ENCODE measurements around the gene PCID2.

The PCID2 gene

GRCh38 chr13:113150550-113151365 is 57.7 kb downstream of the PCID2 start:
- no peak for DNase-seq

GRCh38 chr13:113149711-113150549 is 58.5 kb downstream of the PCID2 start:
- DNase-seq, result no peak

DNA sequence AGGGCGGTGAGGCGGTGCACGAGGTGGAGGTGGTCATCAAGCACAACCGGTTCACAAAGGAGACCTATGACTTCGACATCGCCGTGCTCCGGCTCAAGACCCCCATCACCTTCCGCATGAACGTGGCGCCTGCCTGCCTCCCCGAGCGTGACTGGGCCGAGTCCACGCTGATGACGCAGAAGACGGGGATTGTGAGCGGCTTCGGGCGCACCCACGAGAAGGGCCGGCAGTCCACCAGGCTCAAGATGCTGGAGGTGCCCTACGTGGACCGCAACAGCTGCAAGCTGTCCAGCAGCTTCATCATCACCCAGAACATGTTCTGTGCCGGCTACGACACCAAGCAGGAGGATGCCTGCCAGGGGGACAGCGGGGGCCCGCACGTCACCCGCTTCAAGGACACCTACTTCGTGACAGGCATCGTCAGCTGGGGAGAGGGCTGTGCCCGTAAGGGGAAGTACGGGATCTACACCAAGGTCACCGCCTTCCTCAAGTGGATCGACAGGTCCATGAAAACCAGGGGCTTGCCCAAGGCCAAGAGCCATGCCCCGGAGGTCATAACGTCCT is 59.4 kb downstream of the PCID2 start:
- no peak for DNase-seq

GRCh38 chr13:113148407-113148806 is 60.1 kb downstream of the PCID2 start:
- no peak for DNase-seq

GRCh38 chr13:113147206-113147605 is 61.3 kb downstream of the PCID2 start:
- DNase-seq, result no peak

DNA sequence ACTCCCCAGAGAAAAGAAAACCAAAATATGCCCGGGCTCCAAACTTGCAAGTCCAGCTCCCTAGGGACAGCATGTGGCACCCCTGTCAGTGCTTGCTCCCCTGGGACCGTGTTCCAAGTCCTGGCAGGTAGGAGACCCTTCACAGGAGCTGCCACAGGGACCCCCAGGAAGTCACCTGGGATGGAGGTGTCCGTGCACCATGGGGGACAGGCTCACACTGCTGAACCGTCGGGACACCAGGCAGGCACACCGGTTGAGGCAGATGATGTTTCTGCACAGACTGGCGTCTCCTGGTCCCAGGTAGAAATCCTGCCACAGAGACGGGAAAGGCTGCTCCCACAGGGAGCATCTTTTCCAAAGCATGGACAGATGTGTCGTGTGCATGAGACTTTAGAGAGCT is 61.7 kb downstream of the PCID2 start:
- DNase-seq, result no peak

DNA sequence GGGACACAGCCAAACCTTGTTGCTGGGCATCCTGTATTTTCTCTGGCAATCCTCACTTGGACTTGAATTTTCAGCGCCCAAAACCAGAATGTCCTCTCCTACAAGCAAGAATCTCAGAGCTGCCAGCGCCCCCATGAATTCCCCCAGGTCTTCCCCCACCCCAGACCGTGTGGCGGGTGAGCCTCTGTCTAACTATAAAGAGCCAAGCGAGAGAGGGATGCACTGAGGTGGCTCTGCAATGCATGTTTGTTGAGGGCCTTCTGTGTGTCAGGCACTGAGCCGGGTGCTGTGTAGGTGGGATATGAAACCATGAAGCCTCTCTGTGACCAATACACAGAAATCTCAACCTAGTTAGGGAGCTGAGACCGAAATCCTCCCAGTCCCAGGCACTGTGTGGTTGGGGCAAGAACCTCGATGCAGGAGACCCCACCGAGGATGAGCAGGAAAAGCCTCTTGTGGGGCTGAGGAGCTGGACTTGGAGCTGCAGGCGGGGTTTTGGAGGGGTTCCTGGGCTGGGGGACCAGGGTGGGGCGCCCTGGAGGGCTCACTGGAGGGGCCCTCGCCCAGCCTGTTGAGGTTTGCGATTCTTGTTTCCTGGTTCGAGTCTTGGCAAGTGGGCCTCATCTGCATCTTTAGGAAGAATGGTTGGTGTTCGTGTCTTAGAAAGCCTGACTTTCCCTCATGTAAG is 62.4 kb downstream of the PCID2 start:
- DNase-seq, result no peak

- DNase-seq, result no peak
Measured at GRCh38 chr13:113145496-113145895, 63.0 kb downstream of the PCID2 start.

DNA sequence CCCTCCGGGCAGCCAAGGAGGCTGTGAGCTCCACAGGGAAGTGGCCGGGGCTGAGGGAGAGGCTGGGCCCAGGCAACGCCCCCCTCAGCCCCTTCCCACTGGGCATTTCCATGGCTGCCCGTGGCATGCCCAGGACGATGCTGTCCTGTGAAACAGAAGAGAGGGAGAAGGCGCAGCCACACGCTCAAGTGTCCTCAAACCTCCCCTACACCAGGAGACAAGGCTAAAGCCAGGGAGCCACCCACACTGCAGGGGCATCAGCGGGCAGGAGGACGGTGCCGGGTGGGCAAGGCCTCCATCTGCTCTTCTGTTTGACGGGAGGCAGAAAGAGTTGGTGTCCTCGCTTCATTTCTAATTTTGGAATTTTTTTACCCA is 64.2 kb downstream of the PCID2 start:
- DNase-seq, result no peak

- DNase-seq, result no peak
Measured at GRCh38 chr13:113143466-113144254, 64.8 kb downstream of the PCID2 start.

DNA sequence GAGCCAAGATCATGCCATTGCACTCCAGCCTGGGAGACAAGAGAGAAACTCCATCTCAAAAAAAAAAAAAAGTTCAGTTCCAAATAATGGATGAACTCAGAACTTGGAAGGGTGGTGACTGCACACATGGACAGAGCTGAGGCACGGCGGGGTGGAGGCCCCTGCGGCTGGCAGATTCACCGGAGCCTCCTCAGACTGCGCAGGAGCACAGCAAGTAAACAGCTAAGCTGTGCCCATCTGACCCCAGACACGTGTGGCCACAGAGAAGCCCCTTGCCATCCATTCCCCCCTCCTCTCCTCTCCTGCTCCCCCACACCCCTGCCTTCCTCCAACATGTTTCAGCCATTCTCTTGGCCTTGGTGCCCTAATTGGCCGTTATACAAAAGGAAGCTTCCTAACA is 65.6 kb downstream of the PCID2 start:
- no peak for DNase-seq

GRCh38 chr13:113141601-113141970 is 66.9 kb downstream of the PCID2 start:
- no peak for DNase-seq

DNA sequence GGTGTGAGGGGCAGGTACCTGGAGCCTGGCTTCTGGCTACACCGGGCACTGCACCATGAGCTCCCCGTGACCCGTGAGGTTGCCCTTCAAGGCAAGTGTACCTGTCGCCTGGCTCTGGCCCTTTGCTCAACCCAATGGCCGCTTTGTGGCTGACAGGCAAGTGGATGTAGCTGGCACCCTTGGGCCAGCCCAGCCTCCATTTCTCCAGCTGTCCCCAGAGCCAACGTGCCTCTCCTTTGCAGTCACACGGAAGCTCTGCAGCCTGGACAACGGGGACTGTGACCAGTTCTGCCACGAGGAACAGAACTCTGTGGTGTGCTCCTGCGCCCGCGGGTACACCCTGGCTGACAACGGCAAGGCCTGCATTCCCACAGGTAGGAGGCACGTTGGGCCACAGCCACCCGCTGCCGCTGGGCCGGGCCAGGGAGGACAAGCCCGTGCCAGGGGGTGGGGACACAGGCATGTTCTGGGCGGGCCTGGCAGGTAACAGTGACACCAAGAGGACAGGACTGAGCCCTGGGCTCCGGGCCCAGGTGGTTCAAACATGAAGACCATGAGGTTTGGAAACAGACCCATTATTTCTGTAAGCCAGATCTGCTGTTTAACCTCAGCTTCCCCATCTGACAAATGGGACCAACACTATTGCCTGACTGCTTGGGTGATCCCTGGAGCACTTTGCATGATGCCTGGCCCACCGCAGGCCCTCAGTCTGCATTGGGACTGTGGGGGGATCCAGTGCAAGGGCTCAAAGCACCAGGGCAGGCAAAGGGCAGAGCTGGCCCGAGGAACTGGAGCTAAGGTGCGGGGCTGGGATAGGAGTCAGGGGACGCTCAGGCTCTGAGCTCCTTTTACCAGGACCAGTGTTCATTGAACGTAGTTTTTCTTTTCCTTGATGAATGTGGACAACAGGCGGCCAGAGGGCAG is 67.5 kb downstream of the PCID2 start:
- DNase-seq, result no peak

GRCh38 chr13:113139577-113139976 is 68.9 kb downstream of the PCID2 start:
- DNase-seq, result no peak

GRCh38 chr13:113138792-113139551 is 69.5 kb downstream of the PCID2 start:
- no peak for DNase-seq

- DNase-seq, result no peak
Measured at GRCh38 chr13:113137691-113138298, 70.7 kb downstream of the PCID2 start.

DNA sequence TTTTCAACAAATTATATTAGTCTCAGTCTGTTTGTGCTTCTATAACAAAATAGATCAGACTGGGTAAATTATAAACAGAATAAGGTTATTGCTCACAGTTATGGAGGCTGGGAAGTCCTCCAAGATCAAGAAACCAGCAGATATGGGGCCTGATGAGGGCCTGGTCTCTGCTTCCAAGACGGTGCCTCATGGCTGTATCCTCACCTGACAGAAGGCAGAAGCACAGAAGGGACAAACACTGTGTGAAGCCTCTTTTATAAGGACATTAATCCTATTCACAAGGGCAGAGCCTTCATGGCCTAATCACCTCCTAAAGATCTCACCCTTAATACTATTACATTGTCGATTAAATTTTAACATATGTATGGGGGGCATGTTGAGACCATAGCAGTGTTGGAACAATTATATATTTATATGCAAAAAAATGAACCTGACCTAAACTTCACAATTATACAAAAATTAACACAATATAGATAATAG is 73.1 kb downstream of the PCID2 start:
- no peak for DNase-seq

DNA sequence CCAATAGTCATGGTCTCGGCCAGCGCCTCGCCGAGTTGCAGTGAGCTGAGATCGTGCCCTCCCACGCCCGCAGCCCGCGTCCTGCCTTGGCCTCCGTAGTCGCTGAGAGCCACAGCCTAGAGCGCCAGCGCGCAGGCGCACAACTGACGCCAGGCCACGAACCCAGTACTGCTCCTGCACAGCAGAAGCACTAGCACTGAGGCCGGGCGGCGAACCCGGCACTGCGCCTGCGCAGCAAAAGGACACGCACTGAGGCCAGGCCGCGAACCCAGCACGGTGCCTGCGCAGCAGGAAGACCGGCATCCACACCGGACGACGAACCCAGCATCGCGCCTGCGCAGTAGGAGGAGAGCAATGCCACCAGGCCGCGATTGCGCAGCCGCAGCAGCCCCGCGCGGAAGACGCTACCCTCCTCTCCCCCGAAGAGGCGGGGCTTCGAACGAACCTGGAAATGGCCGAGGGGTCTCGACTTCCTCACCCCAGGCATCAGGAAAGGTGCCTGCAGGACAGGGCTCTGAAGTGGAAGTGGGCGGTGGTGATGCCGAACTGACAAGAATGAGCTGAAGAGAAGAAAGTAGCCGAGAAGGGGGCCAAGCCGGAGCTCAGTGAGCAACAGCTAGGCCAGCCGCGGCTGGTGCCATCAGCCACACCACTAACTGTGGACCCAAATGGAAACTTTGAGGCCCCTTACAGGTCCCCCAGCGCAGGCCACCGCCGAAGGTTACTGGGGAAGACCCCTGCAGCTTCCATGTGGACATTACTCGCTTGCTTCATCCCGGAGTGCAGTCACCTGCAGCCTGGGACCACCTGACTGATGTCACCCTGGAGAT is 78.3 kb downstream of the PCID2 start:
- no peak for DNase-seq
